ENCODE results near the gene FBXW8. TPM values are rescaled to one million over a fixed set of nuclear protein-coding genes. Genes with fewer than 3 reads are reported as not detected.

The FBXW8 gene
- total RNA-seq, 1 donor from 2014 or later = 3.3 TPM

DNA sequence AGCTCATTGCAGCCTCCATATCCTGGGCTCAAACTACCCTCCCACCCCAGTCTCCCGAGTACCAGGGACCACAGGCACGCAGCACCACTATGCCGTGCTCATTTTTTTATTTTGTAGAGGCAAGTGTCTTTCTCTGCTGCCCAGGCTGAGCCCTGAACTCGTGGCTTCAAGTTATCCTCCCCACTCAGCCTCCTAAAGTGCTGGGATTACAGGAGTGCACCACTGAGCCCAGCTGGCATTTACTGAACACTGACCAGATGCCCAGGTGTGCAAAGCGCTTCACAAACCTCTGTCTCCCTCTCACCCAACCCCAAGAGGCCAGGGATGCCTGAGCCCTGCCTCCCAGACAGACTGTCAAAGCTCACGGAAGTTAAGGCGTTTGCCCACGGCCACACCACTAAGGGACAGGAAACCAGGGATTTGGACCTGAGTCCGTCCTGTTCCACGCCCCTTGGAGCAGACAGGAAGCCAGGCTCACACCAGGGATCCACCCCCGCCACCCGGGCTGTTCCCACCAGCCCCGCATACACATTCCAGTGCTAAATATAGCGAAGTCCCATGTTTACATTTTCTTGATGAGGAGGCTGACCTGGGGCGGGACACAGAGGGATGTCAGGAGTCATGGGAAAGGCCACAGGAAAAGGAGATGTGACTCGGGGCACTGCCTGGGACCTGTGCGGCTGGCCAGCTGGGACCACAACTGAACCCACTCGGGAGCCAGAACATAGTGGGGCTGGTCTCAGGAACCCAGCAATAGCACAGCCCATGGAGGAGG is 137.2 kb downstream of the FBXW8 start:
- Histone ChIP-seq H3K4me3 (peak overlapping the region in 1 of 2 donors; percentile 35), H3K27ac (no peak overlapping the region), H3K9me3 (no peaks in the 10 kb centered on the region), H3K36me3 (no peaks in the 10 kb centered on the region), H3K27me3 (no peaks in the 10 kb centered on the region), H3K4me1 (no peaks in the 10 kb centered on the region)
- intact Hi-C loops (cut with DNase I) = no loop called here
- TF ChIP-seq, protein P1, sequence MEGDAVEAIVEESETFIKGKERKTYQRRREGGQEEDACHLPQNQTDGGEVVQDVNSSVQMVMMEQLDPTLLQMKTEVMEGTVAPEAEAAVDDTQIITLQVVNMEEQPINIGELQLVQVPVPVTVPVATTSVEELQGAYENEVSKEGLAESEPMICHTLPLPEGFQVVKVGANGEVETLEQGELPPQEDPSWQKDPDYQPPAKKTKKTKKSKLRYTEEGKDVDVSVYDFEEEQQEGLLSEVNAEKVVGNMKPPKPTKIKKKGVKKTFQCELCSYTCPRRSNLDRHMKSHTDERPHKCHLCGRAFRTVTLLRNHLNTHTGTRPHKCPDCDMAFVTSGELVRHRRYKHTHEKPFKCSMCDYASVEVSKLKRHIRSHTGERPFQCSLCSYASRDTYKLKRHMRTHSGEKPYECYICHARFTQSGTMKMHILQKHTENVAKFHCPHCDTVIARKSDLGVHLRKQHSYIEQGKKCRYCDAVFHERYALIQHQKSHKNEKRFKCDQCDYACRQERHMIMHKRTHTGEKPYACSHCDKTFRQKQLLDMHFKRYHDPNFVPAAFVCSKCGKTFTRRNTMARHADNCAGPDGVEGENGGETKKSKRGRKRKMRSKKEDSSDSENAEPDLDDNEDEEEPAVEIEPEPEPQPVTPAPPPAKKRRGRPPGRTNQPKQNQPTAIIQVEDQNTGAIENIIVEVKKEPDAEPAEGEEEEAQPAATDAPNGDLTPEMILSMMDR (IDR thresholded peaks at IDR 0.05) = no peak
- no peak for DNase-seq (ENCODE audit: low spot score in 2 of 2)

DNA sequence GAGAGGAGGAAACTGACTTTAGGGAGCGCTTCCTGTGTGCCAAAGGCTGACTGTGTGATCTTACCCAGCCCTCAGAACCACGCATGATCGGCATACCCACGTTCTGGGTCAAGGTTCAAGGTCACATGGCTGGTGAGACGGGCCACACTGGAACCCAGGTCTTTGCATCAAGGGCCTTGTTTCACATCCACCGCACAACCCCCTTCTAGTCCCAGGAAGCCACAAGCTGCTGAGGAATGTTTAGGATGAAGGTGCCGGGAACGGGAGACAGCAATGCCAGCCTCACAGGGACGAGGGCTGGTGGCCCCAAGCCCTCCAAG is 137.8 kb downstream of the FBXW8 start:
- no peak overlapping the region for H3K4me3 ChIP-seq
- no peak for DNase-seq (ENCODE audit: low spot score in 2 of 2)
- H3K36me3 ChIP-seq = no peaks in the 10 kb centered on the region
- no peaks in the 10 kb centered on the region for H3K9me3 ChIP-seq
- intact Hi-C loops (cut with DNase I) = no loop called here
- H3K27ac ChIP-seq = no peak overlapping the region
- TF ChIP-seq, protein P1 (IDR thresholded peaks at IDR 0.05) = no peak
- H3K27me3 ChIP-seq = no peaks in the 10 kb centered on the region
- no peaks in the 10 kb centered on the region for H3K4me1 ChIP-seq

DNA sequence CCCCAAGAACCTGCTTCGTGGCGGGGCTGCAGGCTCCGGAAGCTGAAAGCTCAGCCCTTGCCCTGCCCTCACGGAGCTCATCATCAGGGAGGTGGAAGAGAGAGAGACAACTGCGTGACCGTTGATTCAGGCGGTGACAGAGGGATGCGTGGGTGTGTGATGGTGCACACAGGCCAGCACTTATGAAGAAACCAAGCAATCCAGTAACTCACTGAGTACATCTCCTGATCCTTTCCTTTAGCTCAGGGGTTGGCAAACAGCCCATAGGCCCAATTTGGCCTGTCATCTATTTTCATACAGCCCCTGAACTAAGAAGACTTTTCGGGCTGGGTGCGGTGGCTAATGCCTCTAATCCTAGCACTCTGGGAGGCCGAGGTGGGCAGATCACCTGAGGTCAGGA is 138.5 kb downstream of the FBXW8 start:
- Histone ChIP-seq H3K9me3 (no peaks in the 10 kb centered on the region), H3K27ac (no peak overlapping the region), H3K36me3 (no peaks in the 10 kb centered on the region), H3K4me1 (no peaks in the 10 kb centered on the region), H3K4me3 (no peak overlapping the region), H3K27me3 (no peaks in the 10 kb centered on the region)
- DNase-seq (ENCODE audit: low spot score in 2 of 2) = no peak
- intact Hi-C loops (cut with DNase I) = no loop called here
- TF ChIP-seq, protein P1 (IDR thresholded peaks at IDR 0.05) = no peak

DNA sequence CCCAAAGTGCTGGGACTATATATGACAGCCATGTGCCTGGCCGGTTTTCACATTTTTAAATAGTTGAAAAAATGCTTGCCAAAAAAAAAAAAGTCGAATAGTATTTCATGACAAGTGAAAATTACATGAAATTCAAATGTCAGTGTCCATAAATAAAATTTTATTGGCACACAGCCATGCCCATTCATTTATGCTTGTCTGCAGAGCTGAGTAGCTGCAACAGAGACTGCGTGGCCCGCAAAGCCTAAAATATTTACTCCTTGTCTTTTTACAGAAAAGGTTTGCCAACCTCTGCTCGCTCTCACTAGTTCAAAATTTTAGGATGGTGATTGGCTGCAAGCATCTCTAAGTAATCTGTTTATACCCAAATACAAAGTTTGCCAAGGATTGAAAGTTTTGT is 139.3 kb downstream of the FBXW8 start:
- H3K36me3 ChIP-seq = no peaks in the 10 kb centered on the region
- H3K4me3 ChIP-seq = no peak overlapping the region
- H3K27ac ChIP-seq = no peak overlapping the region
- no peak for DNase-seq (ENCODE audit: low spot score in 2 of 2)
- H3K9me3 ChIP-seq = no peaks in the 10 kb centered on the region
- intact Hi-C loops (cut with DNase I) = no loop called here
- no peaks in the 10 kb centered on the region for H3K4me1 ChIP-seq
- H3K27me3 ChIP-seq = no peaks in the 10 kb centered on the region
- TF ChIP-seq, protein P1 (IDR thresholded peaks at IDR 0.05) = no peak

DNA sequence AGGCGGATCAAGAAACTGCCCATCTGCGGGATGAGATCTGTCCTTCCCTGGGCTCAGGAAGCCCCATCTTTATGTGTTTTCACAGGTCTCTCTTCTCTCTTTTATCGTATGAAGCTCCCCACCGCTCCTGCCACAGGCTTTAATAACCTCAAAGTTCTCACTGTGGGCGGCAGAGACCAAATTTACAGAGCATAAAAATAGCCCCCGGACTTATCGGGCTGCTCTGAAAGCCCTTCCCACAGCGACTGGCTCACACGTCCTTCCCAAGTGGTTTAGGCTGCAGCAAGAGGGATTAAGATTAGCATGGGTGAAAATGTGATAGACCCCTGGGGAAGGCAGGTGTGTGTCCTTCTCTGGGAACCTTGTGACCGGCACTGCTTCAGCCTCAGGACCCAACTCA is 140.6 kb downstream of the FBXW8 start:
- no peak for DNase-seq (ENCODE audit: low spot score in 2 of 2)
- H3K27ac ChIP-seq = no peak overlapping the region
- H3K9me3 ChIP-seq = no peaks in the 10 kb centered on the region
- H3K27me3 ChIP-seq = no peaks in the 10 kb centered on the region
- H3K4me1 ChIP-seq = no peaks in the 10 kb centered on the region
- H3K36me3 ChIP-seq = no peaks in the 10 kb centered on the region
- H3K4me3 ChIP-seq = no peak overlapping the region
- TF ChIP-seq, protein P1 (IDR thresholded peaks at IDR 0.05) = no peak
- intact Hi-C loops (cut with DNase I) = no loop called here

All from ascending aorta (tissue), 2 donors.